Measurements from ENCODE around the gene COL27A1.
"Not testable (repeated sequence)": the region's sequence is repeated elsewhere in the genome, so short reads cannot be mapped to it uniquely, and the experiment has no call there.

The COL27A1 gene

GRCh38 chr9:114119242-114120191, 35.8 kb upstream of the COL27A1 start:
- Histone ChIP-seq H3K9ac (ENCODE audit: low read depth, low read length) (no peak overlapping the region), H3K9me3 (ENCODE audit: control insufficient read depth, insufficient read depth, low read length) (no peaks in the 10 kb centered on the region), H3K4me1 (ENCODE audit: insufficient read depth, low read length) (peaks cover 13% of the 10 kb centered on the region; the same call in 1 of the 2 replicates), H3K36me3 (ENCODE audit: insufficient read depth, low read length) (no peaks in the 10 kb centered on the region)

- H3K9ac ChIP-seq (ENCODE audit: low read depth, low read length) = no peak overlapping the region
- no peaks in the 10 kb centered on the region for H3K9me3 ChIP-seq (ENCODE audit: control insufficient read depth, insufficient read depth, low read length)
- H3K4me1 ChIP-seq (ENCODE audit: insufficient read depth, low read length) = peaks cover 13% of the 10 kb centered on the region; the same call in 1 of the 2 replicates
- no peaks in the 10 kb centered on the region for H3K36me3 ChIP-seq (ENCODE audit: insufficient read depth, low read length)
Observed at GRCh38 chr9:114120192-114121014, 34.9 kb upstream of the COL27A1 start.

GRCh38 chr9:114121227-114122135, 33.9 kb upstream of the COL27A1 start:
- Histone ChIP-seq H3K36me3 (ENCODE audit: insufficient read depth, low read length) (no peaks in the 10 kb centered on the region), H3K4me1 (ENCODE audit: insufficient read depth, low read length) (peaks cover 6% of the 10 kb centered on the region; the same call in 1 of the 2 replicates), H3K9ac (ENCODE audit: low read depth, low read length) (no peak overlapping the region), H3K9me3 (ENCODE audit: control insufficient read depth, insufficient read depth, low read length) (no peaks in the 10 kb centered on the region)

GRCh38 chr9:114122136-114123027, 33.0 kb upstream of the COL27A1 start:
- no peaks in the 10 kb centered on the region for H3K9me3 ChIP-seq (ENCODE audit: control insufficient read depth, insufficient read depth, low read length)
- no peaks in the 10 kb centered on the region for H3K36me3 ChIP-seq (ENCODE audit: insufficient read depth, low read length)
- H3K9ac ChIP-seq (ENCODE audit: low read depth, low read length) = no peak overlapping the region
- H3K4me1 ChIP-seq (ENCODE audit: insufficient read depth, low read length) = peaks cover 6% of the 10 kb centered on the region; the same call in 1 of the 2 replicates

GRCh38 chr9:114123031-114123977, 32.0 kb upstream of the COL27A1 start:
- Histone ChIP-seq H3K36me3 (ENCODE audit: insufficient read depth, low read length) (no peaks in the 10 kb centered on the region), H3K4me1 (ENCODE audit: insufficient read depth, low read length) (peaks cover 4% of the 10 kb centered on the region; the same call in 1 of the 2 replicates), H3K9me3 (ENCODE audit: control insufficient read depth, insufficient read depth, low read length) (no peaks in the 10 kb centered on the region), H3K9ac (ENCODE audit: low read depth, low read length) (no peak overlapping the region)

- no peaks in the 10 kb centered on the region for H3K9me3 ChIP-seq (ENCODE audit: control insufficient read depth, insufficient read depth, low read length)
- H3K9ac ChIP-seq (ENCODE audit: low read depth, low read length) = no peak overlapping the region
- no peaks in the 10 kb centered on the region for H3K36me3 ChIP-seq (ENCODE audit: insufficient read depth, low read length)
- H3K4me1 ChIP-seq (ENCODE audit: insufficient read depth, low read length) = no peaks in the 10 kb centered on the region
Observed at GRCh38 chr9:114124138-114124537, 31.2 kb upstream of the COL27A1 start.

- H3K4me1 ChIP-seq (ENCODE audit: insufficient read depth, low read length) = no peaks in the 10 kb centered on the region
- H3K9me3 ChIP-seq (ENCODE audit: control insufficient read depth, insufficient read depth, low read length) = no peaks in the 10 kb centered on the region
- H3K9ac ChIP-seq (ENCODE audit: low read depth, low read length) = no peak overlapping the region
- H3K36me3 ChIP-seq (ENCODE audit: insufficient read depth, low read length) = no peaks in the 10 kb centered on the region
Observed at GRCh38 chr9:114124666-114125475, 30.5 kb upstream of the COL27A1 start.

GRCh38 chr9:114125476-114126013, 29.8 kb upstream of the COL27A1 start:
- H3K4me1 ChIP-seq (ENCODE audit: insufficient read depth, low read length) = no peaks in the 10 kb centered on the region
- no peaks in the 10 kb centered on the region for H3K9me3 ChIP-seq (ENCODE audit: control insufficient read depth, insufficient read depth, low read length)
- no peak overlapping the region for H3K9ac ChIP-seq (ENCODE audit: low read depth, low read length)
- H3K36me3 ChIP-seq (ENCODE audit: insufficient read depth, low read length) = no peaks in the 10 kb centered on the region

- Histone ChIP-seq H3K36me3 (ENCODE audit: insufficient read depth, low read length) (no peaks in the 10 kb centered on the region), H3K9me3 (ENCODE audit: control insufficient read depth, insufficient read depth, low read length) (no peaks in the 10 kb centered on the region), H3K9ac (ENCODE audit: low read depth, low read length) (no peak overlapping the region), H3K4me1 (ENCODE audit: insufficient read depth, low read length) (peaks cover 2% of the 10 kb centered on the region; the same call in 1 of the 2 replicates)
Observed at GRCh38 chr9:114126247-114127060, 28.9 kb upstream of the COL27A1 start.

GRCh38 chr9:114128759-114129158, 26.6 kb upstream of the COL27A1 start:
- H3K36me3 ChIP-seq (ENCODE audit: insufficient read depth, low read length); H3K9ac ChIP-seq (ENCODE audit: low read depth, low read length); H3K9me3 ChIP-seq (ENCODE audit: control insufficient read depth, insufficient read depth, low read length); H3K4me1 ChIP-seq (ENCODE audit: insufficient read depth, low read length): not testable (repeated sequence)

GRCh38 chr9:114130141-114130540, 25.2 kb upstream of the COL27A1 start:
- Histone ChIP-seq H3K9ac (ENCODE audit: low read depth, low read length) (no peak overlapping the region), H3K4me1 (ENCODE audit: insufficient read depth, low read length) (peaks cover 9% of the 10 kb centered on the region; the same call in 1 of the 2 replicates)

More at GRCh38 chr9:114130141-114130540, 25.2 kb upstream of the COL27A1 start:
- H3K36me3 ChIP-seq (ENCODE audit: insufficient read depth, low read length) = no peaks in the 10 kb centered on the region
- H3K9me3 ChIP-seq (ENCODE audit: control insufficient read depth, insufficient read depth, low read length) = no peaks in the 10 kb centered on the region

All from ES-I3 (cell line).